ENCODE results near the gene ADGRD1.

- TF ChIP-seq CTCF (IDR thresholded peaks at IDR 0.05; ENCODE audit: low read length) (no peak), EZH2 (IDR thresholded peaks at IDR 0.05; ENCODE audit: borderline replicate concordance, low read length) (no peak)
Measured at GRCh38 chr12:131074221-131075083, 120.7 kb downstream of the ADGRD1 start.

Measured in OCI-LY1 (cell line).